Progenitor cell of endocrine pancreas (in vitro differentiated cells): ENCODE results near the gene ILKAP. TPM values are rescaled to one million over a fixed set of nuclear protein-coding genes. Genes with fewer than 3 reads are reported as not detected.
A peak's percentile ranks its signal among the peaks of the same experiment; 100 is the strongest.

Experiments used
- DNase-seq: peaks from one replicate; pipeline ENCODE4 v3.0.0; 2021; ENCODE audit warnings: low spot score; ENCODE audit not compliant: unreplicated experiment
- H3K27ac Mint-ChIP-seq: 2 replicates; pipeline ENCODE4 v1.8.0; 2021; ENCODE audit warnings: mild to moderate bottlenecking, moderate library complexity, mixed read lengths
- H3K27me3 Mint-ChIP-seq: 2 replicates; pipeline ENCODE4 v1.8.0; 2021; ENCODE audit warnings: mixed read lengths
- H3K36me3 Mint-ChIP-seq: 2 replicates; pipeline ENCODE4 v1.8.0; 2022; ENCODE audit warnings: mixed read lengths; ENCODE audit not compliant: insufficient read depth
- H3K4me1 Mint-ChIP-seq: 2 replicates; pipeline ENCODE4 v1.8.0; 2021; ENCODE audit warnings: low read depth, mixed read lengths
- H3K4me3 Mint-ChIP-seq: 2 replicates; pipeline ENCODE4 v1.8.0; 2021; ENCODE audit warnings: low read depth, mild to moderate bottlenecking, moderate library complexity, mixed read lengths
- H3K9me3 Mint-ChIP-seq: 2 replicates; pipeline ENCODE4 v1.8.0; 2021; ENCODE audit warnings: low read depth, mixed read lengths
- total RNA-seq: library from RNA; stranded (reverse); gene quantifications from 2 replicates; pipeline ENCODE4 v1.2.1, GENCODE V29; 2021
- TF ChIP-seq, protein P1 (sequence below): fragments of 200-600 bp; sonication (generic); IDR thresholded peaks from one replicate; pipeline ENCODE4 v1.5.0; 2021; ENCODE audit warnings: antibody characterized with exemption, mild to moderate bottlenecking; ENCODE audit not compliant: unreplicated experiment

ILKAP gene
- total RNA-seq, 1 donor from 2014 or later, result 56.3 TPM

DNA sequence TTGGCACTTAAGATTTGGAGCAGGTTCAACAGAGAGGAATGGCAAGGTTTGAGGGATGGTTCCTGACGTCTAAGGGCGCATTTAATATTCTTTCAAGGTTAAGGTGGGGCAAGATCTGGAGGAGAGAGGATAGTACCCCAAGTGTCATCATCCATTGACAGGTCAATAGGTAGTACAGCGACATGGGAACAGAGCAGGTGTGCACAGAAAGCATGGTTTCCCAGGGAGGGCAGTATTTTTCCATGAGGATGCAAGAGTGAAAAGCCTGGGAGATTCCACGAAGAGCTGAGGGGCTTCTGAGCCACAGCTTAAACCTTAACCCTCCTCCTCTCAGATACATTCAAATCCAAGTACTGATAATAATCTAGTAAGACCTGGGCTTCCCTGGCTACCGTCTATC, 27.2 kb upstream of the ILKAP start:
- Mint-ChIP-seq H3K27me3 (peaks cover 52% of the 10 kb centered on the region), H3K36me3 (peaks cover 3% of the 10 kb centered on the region), H3K4me1 (peaks cover 17% of the 10 kb centered on the region), H3K27ac (no peak overlapping the region), H3K9me3 (peaks cover 7% of the 10 kb centered on the region), H3K4me3 (peak overlapping the region; percentile 76)
- TF ChIP-seq, protein P1, sequence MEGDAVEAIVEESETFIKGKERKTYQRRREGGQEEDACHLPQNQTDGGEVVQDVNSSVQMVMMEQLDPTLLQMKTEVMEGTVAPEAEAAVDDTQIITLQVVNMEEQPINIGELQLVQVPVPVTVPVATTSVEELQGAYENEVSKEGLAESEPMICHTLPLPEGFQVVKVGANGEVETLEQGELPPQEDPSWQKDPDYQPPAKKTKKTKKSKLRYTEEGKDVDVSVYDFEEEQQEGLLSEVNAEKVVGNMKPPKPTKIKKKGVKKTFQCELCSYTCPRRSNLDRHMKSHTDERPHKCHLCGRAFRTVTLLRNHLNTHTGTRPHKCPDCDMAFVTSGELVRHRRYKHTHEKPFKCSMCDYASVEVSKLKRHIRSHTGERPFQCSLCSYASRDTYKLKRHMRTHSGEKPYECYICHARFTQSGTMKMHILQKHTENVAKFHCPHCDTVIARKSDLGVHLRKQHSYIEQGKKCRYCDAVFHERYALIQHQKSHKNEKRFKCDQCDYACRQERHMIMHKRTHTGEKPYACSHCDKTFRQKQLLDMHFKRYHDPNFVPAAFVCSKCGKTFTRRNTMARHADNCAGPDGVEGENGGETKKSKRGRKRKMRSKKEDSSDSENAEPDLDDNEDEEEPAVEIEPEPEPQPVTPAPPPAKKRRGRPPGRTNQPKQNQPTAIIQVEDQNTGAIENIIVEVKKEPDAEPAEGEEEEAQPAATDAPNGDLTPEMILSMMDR, result no peak
- no peak for DNase-seq

DNA sequence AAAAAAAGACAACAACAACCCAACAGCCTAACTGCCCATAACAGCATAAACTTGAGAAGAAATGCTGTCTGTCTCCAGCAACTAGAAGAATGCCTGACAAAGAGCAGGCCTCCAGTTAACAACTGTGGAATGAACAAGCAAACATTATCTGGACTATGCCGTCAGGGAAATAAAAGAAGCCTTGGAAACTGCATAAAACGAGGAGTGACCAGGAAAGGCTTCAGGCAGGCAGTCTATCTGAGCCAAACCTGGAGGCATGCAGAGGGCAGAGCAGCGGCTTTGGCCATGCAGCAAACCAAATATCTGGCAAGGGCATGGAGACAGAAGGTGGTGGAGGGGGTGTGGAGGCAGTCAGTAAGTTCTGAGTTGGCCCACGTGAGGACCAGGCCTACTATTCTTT, 25.2 kb upstream of the ILKAP start:
- peaks cover 17% of the 10 kb centered on the region for H3K4me1 Mint-ChIP-seq

DNA sequence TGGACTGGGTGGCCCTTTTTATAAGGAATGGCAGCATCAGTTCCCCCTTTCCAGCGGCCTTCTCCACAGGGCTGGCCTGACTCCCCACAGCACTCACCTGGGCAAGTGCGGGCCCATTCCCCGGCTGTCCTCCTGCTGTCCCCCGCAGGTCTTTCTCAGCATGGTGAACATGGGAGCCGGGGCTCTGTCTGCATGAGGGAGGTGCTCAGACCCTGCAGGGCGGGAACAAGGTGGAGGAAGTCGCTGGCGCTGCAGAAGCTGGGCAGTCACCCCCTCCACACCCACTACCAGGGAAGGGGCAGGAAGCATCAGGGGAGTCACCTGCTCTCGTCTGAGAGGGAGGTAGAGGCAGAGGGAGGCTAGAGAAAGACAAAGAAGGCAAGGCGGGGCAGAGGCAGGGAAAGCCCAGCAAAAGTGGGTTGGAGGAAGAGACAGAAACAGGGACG, 24.1 kb upstream of the ILKAP start:
- no peak overlapping the region for H3K27ac Mint-ChIP-seq
- peaks cover 5% of the 10 kb centered on the region for H3K36me3 Mint-ChIP-seq
- TF ChIP-seq, protein P1, result no peak
- H3K4me3 Mint-ChIP-seq, result no peak overlapping the region
- peaks cover 3% of the 10 kb centered on the region for H3K9me3 Mint-ChIP-seq
- peaks cover 17% of the 10 kb centered on the region for H3K4me1 Mint-ChIP-seq
- H3K27me3 Mint-ChIP-seq, result peaks cover 31% of the 10 kb centered on the region
- no peak for DNase-seq

More for the DNA sequence above, 25.2 kb upstream of the ILKAP start:
- peaks cover 5% of the 10 kb centered on the region for H3K36me3 Mint-ChIP-seq
- DNase-seq, result no peak
- TF ChIP-seq, protein P1, result no peak
- H3K4me3 Mint-ChIP-seq, result no peak overlapping the region
- H3K27ac Mint-ChIP-seq, result peak overlapping the region; percentile 81
- H3K27me3 Mint-ChIP-seq, result peaks cover 41% of the 10 kb centered on the region
- H3K9me3 Mint-ChIP-seq, result peaks cover 6% of the 10 kb centered on the region

DNA sequence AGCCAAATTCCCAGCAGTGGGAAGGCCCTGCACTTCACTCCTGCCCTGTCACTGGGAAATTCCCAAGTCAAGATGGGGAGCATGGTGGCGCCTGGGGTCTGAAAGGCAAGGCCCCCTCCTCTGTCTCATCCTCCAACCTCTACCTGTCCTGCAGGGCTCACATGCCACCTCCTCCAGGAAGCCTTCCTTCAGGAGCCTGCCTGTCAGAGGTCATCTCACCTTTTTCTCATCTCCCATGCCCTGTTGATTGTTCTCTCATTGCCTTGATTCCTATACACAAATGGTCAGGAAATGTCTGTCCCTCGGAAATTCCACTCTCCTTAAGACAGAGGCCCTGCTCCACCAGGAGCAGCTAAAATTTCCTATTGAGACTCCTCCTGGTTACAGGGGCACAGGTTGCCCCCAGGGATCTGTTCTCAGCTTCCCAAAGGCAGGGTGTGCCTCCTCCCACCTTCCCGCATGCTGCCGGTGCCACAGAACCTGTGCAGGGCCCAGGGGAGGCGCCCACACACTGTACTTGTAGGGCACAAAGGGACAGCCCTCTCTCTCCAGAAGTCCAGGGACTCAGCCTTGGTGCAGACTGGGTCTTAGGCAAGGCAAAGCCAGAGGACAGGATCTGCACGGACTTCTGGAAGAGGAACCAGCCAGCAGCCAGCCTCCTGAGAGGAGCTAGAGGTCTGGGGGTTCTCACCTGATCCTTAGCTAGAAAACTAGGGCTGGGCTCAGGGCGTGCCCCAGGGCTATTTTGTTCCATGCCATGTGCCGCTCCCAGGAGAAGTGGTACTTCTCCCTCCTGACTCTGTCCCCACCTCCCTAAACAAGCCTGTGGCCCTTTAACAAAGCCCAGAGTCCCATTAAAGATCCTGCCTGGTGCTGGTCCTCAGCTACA, 23.4 kb upstream of the ILKAP start:
- Mint-ChIP-seq H3K27me3 (peaks cover 25% of the 10 kb centered on the region), H3K27ac (no peak overlapping the region), H3K9me3 (no peaks in the 10 kb centered on the region), H3K4me3 (no peak overlapping the region), H3K4me1 (peaks cover 17% of the 10 kb centered on the region), H3K36me3 (peaks cover 5% of the 10 kb centered on the region)
- TF ChIP-seq, protein P1, result no peak
- no peak for DNase-seq

DNA sequence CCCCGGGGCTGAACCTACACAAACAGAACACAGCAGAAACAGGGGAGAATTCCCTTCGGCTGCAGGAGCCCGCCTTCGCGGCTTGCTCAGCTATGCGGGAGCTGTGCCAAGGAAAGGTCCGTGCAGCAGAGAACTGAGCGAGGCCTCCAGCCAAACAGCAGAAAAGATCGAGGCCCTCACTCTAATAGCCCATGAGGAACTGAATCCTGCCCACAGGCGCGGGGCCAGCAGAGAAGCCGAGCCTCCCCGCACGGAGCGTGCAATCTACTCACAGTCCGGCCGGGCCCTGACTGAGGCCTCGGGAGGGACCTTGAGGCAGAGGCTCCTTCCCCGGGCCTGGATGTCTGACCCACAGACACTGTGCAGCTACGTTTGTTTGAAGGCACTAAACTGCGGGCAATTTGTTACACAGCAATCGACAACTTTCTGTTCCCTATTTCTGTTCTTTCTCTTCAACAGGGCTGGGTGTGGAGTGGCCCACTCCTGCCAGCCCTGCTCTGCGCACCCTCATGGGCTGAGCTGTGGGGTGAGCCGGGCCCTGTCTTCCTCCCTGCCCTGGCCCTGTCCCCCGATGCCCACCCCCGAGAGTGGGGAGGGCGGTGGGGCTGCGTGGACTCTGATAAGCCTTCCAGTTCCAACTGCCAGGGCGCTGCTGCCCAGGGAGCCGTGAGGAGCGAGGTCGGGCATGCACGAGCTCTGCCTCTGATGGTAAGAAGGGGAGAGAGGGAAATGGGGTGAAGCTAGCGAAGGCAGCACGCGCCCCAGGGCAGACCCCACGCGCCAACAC, 22.6 kb upstream of the ILKAP start:
- TF ChIP-seq, protein P1, result no peak
- Mint-ChIP-seq H3K4me1 (peaks cover 17% of the 10 kb centered on the region), H3K27me3 (peaks cover 17% of the 10 kb centered on the region), H3K9me3 (no peaks in the 10 kb centered on the region), H3K27ac (no peak overlapping the region), H3K36me3 (peaks cover 5% of the 10 kb centered on the region), H3K4me3 (no peak overlapping the region)
- no peak for DNase-seq
